T-cell (primary cell): ENCODE data around the gene SH3RF1. TPM values are rescaled to one million over a fixed set of nuclear protein-coding genes. Genes with fewer than 3 reads are reported as not detected.

ENCODE experiments used
- ATAC-seq, 4 experiments: fragments of 200-7000 bp in 3 of 4; fragments of 150-1000 bp in 1 of 4; cut with Tn5 transposase; replicated peaks in 1 of 4; 1 replicate in 3 of 4; 2 replicates in 1 of 4; pipeline ENCODE4 v1.10.0; 2021; ENCODE audit warnings: moderate library complexity in 3 of 4, mild to moderate bottlenecking in 2 of 4, moderate number of reproducible peaks in 1 of 4
- CTCF ChIA-PET, 2 donors: fragments of 300-600 bp; sonication (Branson Sonifier 250); formaldehyde crosslinking; loops; one replicate each; lab custom pipeline; 2022; ENCODE audit warnings: antibody characterized with exemption in 2 of 2; lab: Charles Lee
- POLR2A ChIA-PET, 2 donors: fragments of 300-600 bp; sonication (Branson Sonifier 250); formaldehyde crosslinking; loops; one replicate each; lab custom pipeline; 2022; ENCODE audit warnings: antibody characterized with exemption in 2 of 2; lab: Charles Lee
- DNase-seq, 35 experiments: peaks; one replicate each; pipeline versions ENCODE4 v3.0.0 to v3.0.0-alpha.2; 2013 to 2023
- H3K27ac ChIP-seq: one replicate; pipeline ENCODE4 v1.5.1; 2013; ENCODE audit warnings: low read length
- H3K27me3 ChIP-seq, 2 experiments: replicated peaks in 1 of 2; 1 replicate in 1 of 2; 2 replicates in 1 of 2; pipeline versions ENCODE4 v1.6.1 to v1.7.0; 2013; ENCODE audit warnings: low read length in 1 of 2, mixed read lengths in 1 of 2; ENCODE audit not compliant: control insufficient read depth in 2 of 2, insufficient read depth in 2 of 2; ENCODE audit errors: extremely low read depth in 1 of 2
- H3K36me3 ChIP-seq, 2 donors: 1 replicate in 1 of 2; 2 replicates in 1 of 2; pipeline versions ENCODE4 v1.6.1 to v1.7.0; 2013; ENCODE audit warnings: low read length in 1 of 2; ENCODE audit not compliant: control insufficient read depth in 2 of 2, insufficient read depth in 1 of 2; ENCODE audit errors: extremely low read depth in 1 of 2
- H3K4me1 ChIP-seq, 2 experiments: 1 replicate in 1 of 2; 2 replicates in 1 of 2; pipeline versions ENCODE4 v1.6.1 to v1.7.0; 2013; ENCODE audit warnings: low read length in 2 of 2, mixed read lengths in 1 of 2; ENCODE audit not compliant: insufficient read depth in 2 of 2, control insufficient read depth in 1 of 2; ENCODE audit errors: extremely low read depth in 1 of 2
- H3K4me3 ChIP-seq, 2 donors: 1 replicate in 1 of 2; 2 replicates in 1 of 2; pipeline versions ENCODE4 v1.5.1 to v1.7.0; 2013; ENCODE audit warnings: mild to moderate bottlenecking in 2 of 2, low read length in 1 of 2, moderate library complexity in 1 of 2; ENCODE audit not compliant: control insufficient read depth in 1 of 2; ENCODE audit errors: extremely low read depth in 1 of 2
- H3K9me3 ChIP-seq: 2 replicates; pipeline ENCODE4 v1.7.0; 2013
- H3K27ac Mint-ChIP-seq, 2 donors: one replicate each; pipeline ENCODE4 v1.8.0; 2020 to 2021; ENCODE audit warnings: mild to moderate bottlenecking in 2 of 2, mixed read lengths in 2 of 2
- H3K27me3 Mint-ChIP-seq, 2 donors: one replicate each; pipeline ENCODE4 v1.8.0; 2021 to 2022; ENCODE audit warnings: mixed read lengths in 2 of 2
- H3K36me3 Mint-ChIP-seq: one replicate; pipeline ENCODE4 v1.8.0; 2021; ENCODE audit warnings: mixed read lengths
- H3K4me1 Mint-ChIP-seq, 3 donors: one replicate each; pipeline ENCODE4 v1.8.0; 2020 to 2022; ENCODE audit warnings: mixed read lengths in 3 of 3, mild to moderate bottlenecking in 1 of 3
- H3K4me3 Mint-ChIP-seq, 3 donors: one replicate each; pipeline ENCODE4 v1.8.0; 2020 to 2022; ENCODE audit warnings: mild to moderate bottlenecking in 3 of 3, mixed read lengths in 3 of 3, moderate library complexity in 3 of 3
- H3K9me3 Mint-ChIP-seq, 3 donors: one replicate each; pipeline ENCODE4 v1.8.0; 2020 to 2022; ENCODE audit warnings: mixed read lengths in 3 of 3
- WGBS: methylation state at CpG from one replicate; pipeline ENCODE4 v1.1.5; 2013; ENCODE audit warnings: missing lambda C conversion rate; ENCODE audit not compliant: insufficient coverage; 5-methylcytosine and 5-hydroxymethylcytosine counted together
- total RNA-seq, 35 experiments: library from RNA in 6 of 35; stranded (reverse) in 6 of 35; fragments of 120-200 nt in 1 of 35; gene quantifications; one replicate each; pipeline versions ENCODE4 v1.2.1 to v1.2.4 and lab custom pipeline; 2013 to 2026

The SH3RF1 gene
- total RNA-seq, 5 donors from 2014 or later (not counting 1 experiment from before 2014, with no cell fraction given): 0.23 to 0.60 (median 0.27) TPM; not detected in 1

DNA sequence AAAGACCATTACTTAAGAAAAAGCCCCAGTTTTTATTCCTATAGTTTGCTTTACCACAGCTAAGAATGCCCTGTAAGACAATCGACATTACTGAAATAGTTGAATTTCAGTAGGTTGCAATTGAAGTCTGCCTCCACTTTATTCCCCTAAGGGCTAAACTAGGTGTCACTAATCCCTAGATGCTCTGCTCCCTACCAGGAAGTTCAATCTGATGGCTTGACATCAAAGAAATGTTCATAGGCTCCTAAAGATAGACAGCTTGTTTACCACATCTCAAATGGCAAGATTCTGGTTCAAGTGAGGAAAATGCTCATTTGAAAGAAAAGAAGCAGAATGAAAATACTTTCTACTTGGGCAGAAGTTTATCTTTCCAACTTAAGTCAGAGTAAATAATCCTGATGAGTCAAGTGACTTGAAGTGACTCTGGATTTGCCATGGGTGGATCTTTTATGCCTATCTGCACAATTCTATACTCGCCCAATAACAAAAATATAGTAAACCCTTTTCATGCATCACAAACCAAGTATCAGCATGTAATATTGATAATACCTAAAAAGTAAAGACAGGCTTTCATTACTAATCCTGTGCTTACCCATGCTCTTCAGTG, 117.2 kb downstream of the SH3RF1 start:
- H3K27me3 Mint-ChIP-seq: peaks cover 0 to 2% of the 10 kb centered on the region in 2 donors
- H3K36me3 Mint-ChIP-seq: no peaks in the 10 kb centered on the region
- DNase-seq (no peak), ATAC-seq (no peak)
- Histone ChIP-seq H3K36me3 (no peaks in the 10 kb centered on the region), H3K4me3 (no peak overlapping the region), H3K27me3 (no peaks in the 10 kb centered on the region), H3K9me3 (no peaks in the 10 kb centered on the region), H3K4me1 (no peaks in the 10 kb centered on the region), H3K27ac (no peak overlapping the region)
- POLR2A ChIA-PET: no interaction called here
- no peaks in the 10 kb centered on the region for H3K4me1 Mint-ChIP-seq
- CTCF ChIA-PET: no interaction called here
- H3K27ac Mint-ChIP-seq: no peak overlapping the region
- no peak overlapping the region for H3K4me3 Mint-ChIP-seq
- H3K9me3 Mint-ChIP-seq: no peaks in the 10 kb centered on the region
- WGBS: no CpG with 5 or more reads among the region's 2 CpGs

DNA sequence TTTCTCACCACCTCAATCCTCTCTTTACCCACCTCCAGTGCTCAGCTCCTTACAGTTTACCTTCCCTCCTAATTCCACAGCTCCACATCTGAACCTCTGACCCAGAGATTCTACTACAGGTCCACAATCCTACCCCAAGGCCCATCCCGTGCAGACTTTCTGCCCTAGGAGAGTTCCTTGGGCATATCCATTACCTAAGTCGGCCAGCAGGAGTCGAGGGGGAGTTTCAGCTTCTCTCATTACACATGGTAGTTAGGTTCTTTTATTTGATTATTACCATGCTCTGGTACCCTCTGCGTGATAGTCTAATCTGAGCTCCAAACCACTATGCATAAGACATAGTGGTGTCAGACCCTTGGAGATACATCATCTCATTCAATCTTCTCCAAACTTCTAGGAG, 117.9 kb downstream of the SH3RF1 start:
- H3K4me1 ChIP-seq: no peaks in the 10 kb centered on the region
- Mint-ChIP-seq H3K36me3 (no peaks in the 10 kb centered on the region), H3K4me3 (no peak overlapping the region), H3K27me3 (no peaks in the 10 kb centered on the region), H3K4me1 (no peaks in the 10 kb centered on the region), H3K9me3 (no peaks in the 10 kb centered on the region), H3K27ac (no peak overlapping the region)
- CTCF ChIA-PET: interaction anchor here in 1 of 2 donors (0.6 kb wide), 1 partner anchor 8 kb away, joined by 3 read pairs; no protein-coding TSS in a partner anchor
- H3K27me3 ChIP-seq: no peaks in the 10 kb centered on the region
- ATAC-seq (no peak), DNase-seq (no peak)
- H3K9me3 ChIP-seq: no peaks in the 10 kb centered on the region
- no peak overlapping the region for H3K27ac ChIP-seq
- POLR2A ChIA-PET: no interaction called here
- no peak overlapping the region for H3K4me3 ChIP-seq
- WGBS: no CpG with 5 or more reads among the region's 4 CpGs
- no peaks in the 10 kb centered on the region for H3K36me3 ChIP-seq

GRCh38 chr4:169152098-169152497, 118.7 kb downstream of the SH3RF1 start:
- Histone ChIP-seq H3K27me3 (no peaks in the 10 kb centered on the region), H3K9me3 (no peaks in the 10 kb centered on the region), H3K27ac (no peak overlapping the region), H3K4me3 (no peak overlapping the region), H3K4me1 (no peaks in the 10 kb centered on the region), H3K36me3 (no peaks in the 10 kb centered on the region)
- ATAC-seq: no peak
- no peak for DNase-seq
- WGBS: 92% methylated on average over 2 of the region's 3 CpGs
- Mint-ChIP-seq H3K4me3 (no peak overlapping the region), H3K4me1 (no peaks in the 10 kb centered on the region), H3K27me3 (no peaks in the 10 kb centered on the region), H3K36me3 (no peaks in the 10 kb centered on the region), H3K9me3 (no peaks in the 10 kb centered on the region), H3K27ac (no peak overlapping the region)
- ChIA-PET CTCF (interaction anchor here in 1 of 2 donors (0.6 kb wide), 1 partner anchor 7 kb away, joined by 3 read pairs; no protein-coding TSS in a partner anchor), POLR2A (no interaction called here)

- Mint-ChIP-seq H3K27me3 (no peaks in the 10 kb centered on the region), H3K27ac (no peak overlapping the region), H3K9me3 (no peaks in the 10 kb centered on the region), H3K36me3 (no peaks in the 10 kb centered on the region), H3K4me1 (no peaks in the 10 kb centered on the region), H3K4me3 (no peak overlapping the region)
- ChIA-PET POLR2A (no interaction called here), CTCF (no interaction called here)
- H3K9me3 ChIP-seq: no peaks in the 10 kb centered on the region
- no peak for DNase-seq
- no peak overlapping the region for H3K4me3 ChIP-seq
- ATAC-seq: no peak
- WGBS: no CpG with 5 or more reads among the region's 2 CpGs
- H3K27me3 ChIP-seq: no peaks in the 10 kb centered on the region
- no peak overlapping the region for H3K27ac ChIP-seq
- no peaks in the 10 kb centered on the region for H3K4me1 ChIP-seq
- H3K36me3 ChIP-seq: no peaks in the 10 kb centered on the region
Observed at GRCh38 chr4:169151671-169152070, 119.1 kb downstream of the SH3RF1 start.

- H3K4me3 ChIP-seq: no peak overlapping the region
- ATAC-seq (no peak), DNase-seq (no peak)
- no peaks in the 10 kb centered on the region for H3K9me3 ChIP-seq
- no peak overlapping the region for H3K27ac ChIP-seq
- H3K27me3 ChIP-seq: no peaks in the 10 kb centered on the region
- no peaks in the 10 kb centered on the region for H3K36me3 ChIP-seq
- H3K9me3 Mint-ChIP-seq: no peaks in the 10 kb centered on the region
- no peak overlapping the region for H3K4me3 Mint-ChIP-seq
- no peaks in the 10 kb centered on the region for H3K36me3 Mint-ChIP-seq
- no peaks in the 10 kb centered on the region for H3K27me3 Mint-ChIP-seq
- CTCF ChIA-PET: no interaction called here
- no peaks in the 10 kb centered on the region for H3K4me1 Mint-ChIP-seq
- no CpG with 5 or more reads among the region's 5 CpGs for WGBS
- POLR2A ChIA-PET: no interaction called here
- no peaks in the 10 kb centered on the region for H3K4me1 ChIP-seq
- H3K27ac Mint-ChIP-seq: no peak overlapping the region
Observed at GRCh38 chr4:169150806-169151205, 120.0 kb downstream of the SH3RF1 start.

DNA sequence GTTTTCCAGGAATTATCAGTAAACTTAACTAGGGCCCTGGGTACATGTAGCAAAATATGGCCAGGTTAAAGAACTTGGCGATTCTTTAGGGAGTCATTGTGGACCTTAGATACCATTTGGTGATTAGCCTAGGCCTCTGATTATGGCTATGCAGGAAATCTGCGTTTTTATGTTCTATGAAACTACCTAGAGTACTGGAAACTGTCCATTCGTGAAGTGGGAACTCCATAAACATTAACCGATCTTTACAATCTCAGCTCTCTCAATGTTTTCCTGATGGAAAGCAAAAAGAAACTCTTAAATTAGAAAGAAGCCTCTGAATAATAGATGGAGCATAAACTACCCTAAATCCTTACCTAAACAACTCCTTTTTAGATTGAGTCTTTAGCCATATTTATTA, 121.9 kb downstream of the SH3RF1 start:
- Mint-ChIP-seq H3K4me1 (no peaks in the 10 kb centered on the region), H3K9me3 (no peaks in the 10 kb centered on the region), H3K27me3 (peaks cover 0 to 2% of the 10 kb centered on the region in 2 donors), H3K27ac (no peak overlapping the region), H3K36me3 (no peaks in the 10 kb centered on the region), H3K4me3 (no peak overlapping the region)
- Histone ChIP-seq H3K27me3 (no peaks in the 10 kb centered on the region), H3K36me3 (no peaks in the 10 kb centered on the region), H3K4me1 (no peaks in the 10 kb centered on the region), H3K27ac (no peak overlapping the region), H3K4me3 (no peak overlapping the region), H3K9me3 (no peaks in the 10 kb centered on the region)
- ChIA-PET CTCF (no interaction called here), POLR2A (no interaction called here)
- DNase-seq: no peak
- WGBS: 100% methylated on average over 1 of the region's 4 CpGs
- ATAC-seq: no peak
